ENCODE results near the gene CDKN2B-AS1. TPM values are rescaled to one million over a fixed set of nuclear protein-coding genes. Genes with fewer than 3 reads are reported as not detected.
"Not testable (repeated sequence)": the region's sequence is repeated elsewhere in the genome, so short reads cannot be mapped to it uniquely, and the experiment has no call there.

CDKN2B-AS1 gene
- total RNA-seq, 1 donor = 9.5 TPM

DNA sequence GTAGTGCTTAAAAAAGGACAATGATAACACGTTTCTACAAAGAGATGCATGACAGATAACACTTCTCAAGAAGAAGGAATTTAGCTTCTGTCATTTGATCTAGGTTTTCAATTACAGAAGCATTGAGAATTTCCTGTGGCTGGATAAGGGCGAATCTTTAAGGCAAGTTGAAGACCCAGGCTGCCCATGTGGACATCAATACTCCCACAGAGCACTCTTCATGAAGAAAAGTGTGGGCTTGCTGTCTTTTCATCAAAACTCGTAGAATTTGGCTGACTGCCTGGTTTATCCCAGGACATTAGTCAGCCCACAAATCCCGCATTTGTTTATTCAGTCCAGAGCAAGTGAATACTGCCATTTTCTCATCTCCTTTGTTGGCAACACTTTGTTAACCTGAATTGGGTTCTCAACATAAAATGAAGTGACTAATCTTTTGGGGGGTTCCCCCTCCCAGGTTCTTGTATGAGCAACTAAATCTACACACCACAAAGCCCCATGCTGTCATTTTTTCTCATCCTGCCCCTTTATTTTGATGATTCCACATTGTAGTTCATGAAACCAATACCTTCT is 57.9 kb downstream of the CDKN2B-AS1 start:
- TF ChIP-seq, protein P1, sequence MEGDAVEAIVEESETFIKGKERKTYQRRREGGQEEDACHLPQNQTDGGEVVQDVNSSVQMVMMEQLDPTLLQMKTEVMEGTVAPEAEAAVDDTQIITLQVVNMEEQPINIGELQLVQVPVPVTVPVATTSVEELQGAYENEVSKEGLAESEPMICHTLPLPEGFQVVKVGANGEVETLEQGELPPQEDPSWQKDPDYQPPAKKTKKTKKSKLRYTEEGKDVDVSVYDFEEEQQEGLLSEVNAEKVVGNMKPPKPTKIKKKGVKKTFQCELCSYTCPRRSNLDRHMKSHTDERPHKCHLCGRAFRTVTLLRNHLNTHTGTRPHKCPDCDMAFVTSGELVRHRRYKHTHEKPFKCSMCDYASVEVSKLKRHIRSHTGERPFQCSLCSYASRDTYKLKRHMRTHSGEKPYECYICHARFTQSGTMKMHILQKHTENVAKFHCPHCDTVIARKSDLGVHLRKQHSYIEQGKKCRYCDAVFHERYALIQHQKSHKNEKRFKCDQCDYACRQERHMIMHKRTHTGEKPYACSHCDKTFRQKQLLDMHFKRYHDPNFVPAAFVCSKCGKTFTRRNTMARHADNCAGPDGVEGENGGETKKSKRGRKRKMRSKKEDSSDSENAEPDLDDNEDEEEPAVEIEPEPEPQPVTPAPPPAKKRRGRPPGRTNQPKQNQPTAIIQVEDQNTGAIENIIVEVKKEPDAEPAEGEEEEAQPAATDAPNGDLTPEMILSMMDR (IDR thresholded peaks at IDR 0.05; ENCODE audit: insufficient read depth, low read depth, low read length) = no peak
- H3K4me3 ChIP-seq (ENCODE audit: low read depth, low read length) = no peak overlapping the region
- peak; percentile 90 for DNase-seq (ENCODE audit: low read depth)

DNA sequence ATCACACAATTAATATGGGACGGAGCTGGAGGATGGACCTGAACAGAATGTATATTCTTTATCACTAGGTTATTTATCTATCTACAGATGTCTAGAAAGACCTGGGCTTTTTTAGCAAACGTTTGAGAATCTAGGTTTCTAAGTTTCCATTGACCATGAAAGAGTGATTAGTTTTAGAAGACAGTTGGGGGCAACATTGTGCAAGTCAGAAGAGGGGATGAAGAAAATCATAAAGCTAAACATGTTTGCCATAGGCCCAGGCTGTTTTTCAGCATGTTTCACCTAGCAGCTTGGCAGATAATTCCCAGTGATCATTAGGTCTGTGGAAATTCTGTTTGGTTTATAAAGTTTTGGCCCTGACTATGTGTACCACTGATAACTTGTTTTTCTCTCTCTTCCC is 58.6 kb downstream of the CDKN2B-AS1 start:
- DNase-seq (ENCODE audit: low read depth) = no peak
- TF ChIP-seq, protein P1 (IDR thresholded peaks at IDR 0.05; ENCODE audit: insufficient read depth, low read depth, low read length) = no peak

DNA sequence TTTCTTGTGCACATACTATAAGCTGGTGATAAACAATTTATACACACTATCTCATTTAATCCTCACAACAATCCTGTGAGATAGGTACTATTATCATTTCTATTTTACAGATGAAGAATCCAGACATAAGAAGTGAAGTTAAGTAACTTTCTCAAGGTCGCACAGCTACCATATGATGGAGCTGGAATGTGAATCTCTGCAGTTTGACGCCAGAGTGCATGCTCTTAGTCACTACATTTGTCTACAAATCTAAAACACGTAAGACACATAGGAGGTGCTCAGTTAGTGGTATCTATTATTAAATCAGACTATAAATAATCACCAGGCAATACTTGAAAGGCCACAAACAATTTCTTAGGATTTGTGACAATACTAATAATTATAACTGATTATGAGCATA is 59.5 kb downstream of the CDKN2B-AS1 start:
- no peak for DNase-seq (ENCODE audit: low read depth)
- TF ChIP-seq, protein P1 (IDR thresholded peaks at IDR 0.05; ENCODE audit: insufficient read depth, low read depth, low read length) = no peak
- no peak overlapping the region for H3K4me3 ChIP-seq (ENCODE audit: low read depth, low read length)

More for the DNA sequence above, 58.6 kb downstream of the CDKN2B-AS1 start:
- no peak overlapping the region for H3K4me3 ChIP-seq (ENCODE audit: low read depth, low read length)

DNA sequence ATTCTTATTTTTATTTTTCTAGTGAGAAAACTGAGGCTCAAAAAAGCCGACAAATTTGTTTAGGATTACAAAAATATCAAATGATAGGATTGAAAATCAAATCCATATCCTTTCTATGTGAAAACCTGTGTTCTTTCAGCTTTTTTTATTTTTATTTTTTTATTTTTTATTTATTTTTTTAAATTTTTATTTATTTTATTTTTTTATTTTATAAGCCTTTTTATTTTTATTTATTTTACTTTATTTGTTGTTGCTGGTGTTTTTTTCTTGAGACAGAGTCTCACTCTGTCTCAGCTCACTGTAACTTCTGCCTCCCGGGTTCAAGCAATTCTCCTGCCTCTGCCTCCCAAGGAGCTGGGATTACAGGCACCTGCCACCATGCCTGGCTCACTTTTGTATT is 59.9 kb downstream of the CDKN2B-AS1 start:
- DNase-seq (ENCODE audit: low read depth) = no peak
- TF ChIP-seq, protein P1 (IDR thresholded peaks at IDR 0.05; ENCODE audit: insufficient read depth, low read depth, low read length) = no peak
- no peak overlapping the region for H3K4me3 ChIP-seq (ENCODE audit: low read depth, low read length)

DNA sequence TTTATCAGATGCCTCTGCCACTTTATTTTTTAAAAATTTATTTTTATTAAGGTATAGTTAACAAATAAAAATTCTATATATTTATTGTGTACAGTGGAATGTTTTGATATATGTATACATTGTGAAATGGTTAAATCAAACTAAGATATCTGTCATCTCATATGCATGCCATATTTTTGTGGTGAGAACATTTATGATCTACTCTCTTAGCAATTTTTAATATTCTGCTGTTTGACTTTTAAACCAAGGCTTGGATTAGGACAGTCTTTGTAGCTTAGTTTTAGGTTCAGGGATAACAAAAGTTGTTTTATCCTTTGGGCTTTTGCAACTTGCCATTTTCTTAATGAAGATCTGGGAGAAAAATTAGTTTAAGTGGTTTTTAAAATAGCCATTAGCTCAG is 60.5 kb downstream of the CDKN2B-AS1 start:
- no peak overlapping the region for H3K4me3 ChIP-seq (ENCODE audit: low read depth, low read length)
- no peak for DNase-seq (ENCODE audit: low read depth)
- TF ChIP-seq, protein P1 (IDR thresholded peaks at IDR 0.05; ENCODE audit: insufficient read depth, low read depth, low read length) = no peak

DNA sequence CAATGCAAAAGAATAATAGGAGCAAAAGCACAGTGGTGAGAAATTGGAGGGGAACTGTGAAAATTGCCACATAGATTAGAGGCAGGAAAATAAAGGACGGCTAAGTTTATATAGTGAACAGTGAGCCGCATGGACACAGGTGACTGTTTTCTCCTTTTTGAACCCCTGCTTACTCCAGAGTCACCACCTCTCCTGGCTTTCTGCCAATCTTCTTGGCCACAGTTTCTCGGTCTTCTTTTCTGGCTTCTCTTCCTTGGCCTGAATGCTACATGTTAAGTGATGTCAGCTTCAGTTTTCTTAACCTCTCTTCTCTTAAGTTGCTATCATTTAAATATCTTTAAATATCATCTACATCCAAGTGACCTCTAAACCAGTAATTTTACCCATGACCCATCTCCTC is 61.8 kb downstream of the CDKN2B-AS1 start:
- H3K4me3 ChIP-seq (ENCODE audit: low read depth, low read length) = no peak overlapping the region
- DNase-seq (ENCODE audit: low read depth) = no peak
- TF ChIP-seq, protein P1 (IDR thresholded peaks at IDR 0.05; ENCODE audit: insufficient read depth, low read depth, low read length) = no peak

DNA sequence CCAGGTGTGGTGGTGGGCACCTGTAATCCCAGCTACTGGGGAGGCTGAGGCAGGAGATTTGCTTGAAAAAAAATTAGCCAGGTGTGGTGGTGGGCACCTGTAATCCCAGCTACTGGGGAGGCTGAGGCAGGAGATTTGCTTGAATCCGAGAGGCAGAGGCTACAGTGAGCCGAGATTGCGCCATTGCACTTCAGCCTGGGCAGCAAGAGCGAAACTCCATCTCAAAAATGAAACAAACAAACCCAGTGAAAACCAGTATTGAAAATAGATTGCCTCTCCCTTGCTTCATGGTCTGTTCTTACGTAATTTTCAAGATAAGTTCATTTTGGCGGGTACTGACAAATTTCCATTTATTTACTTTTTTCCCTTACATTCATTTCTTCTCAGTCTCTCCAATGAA is 63.4 kb downstream of the CDKN2B-AS1 start:
- DNase-seq (ENCODE audit: low read depth); H3K4me3 ChIP-seq (ENCODE audit: low read depth, low read length): not testable (repeated sequence)
